HepG2 (cell line): ENCODE measurements around the gene KCNE4. TPM values are rescaled to one million over a fixed set of nuclear protein-coding genes. Genes with fewer than 3 reads are reported as not detected.

Experiments
- ATAC-seq: fragments of 200-7000 bp; cut with Tn5 transposase; 3 replicates; pipeline ENCODE4 v1.9.1; 2020; ENCODE audit warnings: mild to moderate bottlenecking, moderate library complexity
- BruUV-seq: library from RNA; stranded (reverse); fragments of 400-500 nt; replicated peaks from 2 replicates; lab custom pipeline; 2021; lab: Mats Ljungman, UMichigan
- CTCF ChIA-PET: fragments of 300-600 bp; formaldehyde crosslinking; extraction: SDS; loops from one replicate; lab custom pipeline; 2021; ENCODE audit warnings: low total read pairs, inconsistent platforms, low intra/inter-chr PET ratio; lab: Yijun Ruan, JAX
- POLR2A ChIA-PET: fragments of 350-600 bp; sonication (Branson Sonifier 250); formaldehyde crosslinking; loops from one replicate; lab custom pipeline; 2020; ENCODE audit warnings: antibody characterized with exemption, inconsistent platforms; lab: Yijun Ruan, JAX
- DNase-seq: peaks from one replicate; pipeline ENCODE4 v3.0.0-alpha.2; 2015; ENCODE audit warnings: low spot score
- FAIRE-seq: peaks from 3 replicates; lab custom pipeline; 2011; peaks lifted over from hg19 to GRCh38; lab: Jason Lieb, UNC
- H2AFZ ChIP-seq: one replicate; pipeline ENCODE4 v1.6.1; 2011; ENCODE audit warnings: low read length, inconsistent platforms
- H3K27ac ChIP-seq: fragments of 300-600 bp; 3 replicates; pipeline ENCODE4 v1.8.0; 2011; ENCODE audit warnings: mixed run types, mild to moderate bottlenecking, mixed read lengths, low read length, inconsistent platforms; ENCODE audit not compliant: insufficient read depth; ENCODE audit errors: extremely low read length
- H3K27me3 ChIP-seq, 2 experiments: fragments of 200-600 bp in 1 of 2; 2 replicates in 1 of 2; 3 replicates in 1 of 2; pipeline versions ENCODE4 v1.6.0 to v1.8.0; 2011; ENCODE audit warnings: low read length in 2 of 2, mild to moderate bottlenecking in 2 of 2, moderate library complexity in 2 of 2, inconsistent platforms in 1 of 2; ENCODE audit not compliant: insufficient read depth in 2 of 2, control insufficient read depth in 1 of 2
- H3K36me3 ChIP-seq, 2 experiments: fragments of 200-600 bp in 1 of 2; replicated peaks in 1 of 2; 2 replicates in 1 of 2; 3 replicates in 1 of 2; pipeline versions ENCODE4 v1.5.1 to v1.8.0; 2011; ENCODE audit warnings: low read length in 2 of 2, inconsistent platforms in 1 of 2; ENCODE audit not compliant: insufficient read depth in 2 of 2, control insufficient read depth in 1 of 2
- H3K4me1 ChIP-seq: 2 replicates; pipeline ENCODE4 v1.5.1; 2012; ENCODE audit warnings: low read length, inconsistent platforms; ENCODE audit not compliant: insufficient read depth
- H3K4me2 ChIP-seq: 2 replicates; pipeline ENCODE4 v1.6.0; 2011; ENCODE audit warnings: low read depth, low read length, inconsistent platforms
- H3K4me3 ChIP-seq, 3 experiments: fragments of 200-600 bp in 1 of 3; sonication (generic), shearing (Covaris generic) in 1 of 3; replicated peaks in 1 of 3; 2 replicates each; pipeline ENCODE4 v1.5.1; 2011 to 2016; ENCODE audit warnings: low read length in 3 of 3, inconsistent platforms in 2 of 3, low read depth in 2 of 3, mild to moderate bottlenecking in 2 of 3, control low read depth in 1 of 3, mixed read lengths in 1 of 3; ENCODE audit not compliant: insufficient read depth in 1 of 3
- H3K79me2 ChIP-seq: one replicate; pipeline ENCODE4 v1.6.1; 2011; ENCODE audit warnings: low read length, inconsistent platforms; ENCODE audit not compliant: insufficient read depth
- H3K9ac ChIP-seq: 2 replicates; pipeline ENCODE4 v1.6.0; 2011; ENCODE audit warnings: mild to moderate bottlenecking, low read depth, low read length, inconsistent platforms; ENCODE audit not compliant: insufficient read depth
- H3K9me3 ChIP-seq: 2 replicates; pipeline ENCODE4 v1.5.1; 2012; ENCODE audit warnings: mild to moderate bottlenecking, low read length
- H4K20me1 ChIP-seq: 2 replicates; pipeline ENCODE4 v1.6.0; 2011; ENCODE audit warnings: inconsistent platforms, mild to moderate bottlenecking, low read length, moderate library complexity; ENCODE audit not compliant: insufficient read depth
- BRD4 ChIP-seq: sonication (generic); formaldehyde crosslinking; IDR thresholded peaks from 2 replicates; pipeline ENCODE4 v1.4.0; 2020; ENCODE audit warnings: missing genetic modification reagents
- HOXA3 ChIP-seq: sonication (generic); formaldehyde crosslinking; IDR thresholded peaks from 2 replicates; pipeline ENCODE4 v1.5.0; 2020; ENCODE audit warnings: missing genetic modification reagents
- NFE2 ChIP-seq: sonication (generic); formaldehyde crosslinking; IDR thresholded peaks from 2 replicates; pipeline ENCODE4 v1.4.0; 2020; ENCODE audit warnings: missing genetic modification reagents
- NFIB ChIP-seq: sonication (generic); formaldehyde crosslinking; IDR thresholded peaks from 2 replicates; pipeline ENCODE4 v1.9.0; 2021; ENCODE audit warnings: missing genetic modification reagents, mild to moderate bottlenecking, borderline replicate concordance
- RFX1 ChIP-seq: fragments of 450-650 bp; IDR thresholded peaks from 2 replicates; pipeline ENCODE4 v1.6.1; 2017
- SAP130 ChIP-seq: IDR thresholded peaks from 2 replicates; pipeline ENCODE4 v1.6.1; 2016; ENCODE audit warnings: low read depth
- SMAD1 ChIP-seq: sonication (generic); formaldehyde crosslinking; IDR thresholded peaks from 2 replicates; pipeline ENCODE4 v1.4.0; 2020; ENCODE audit warnings: missing genetic modification reagents, low read depth, mild to moderate bottlenecking, borderline replicate concordance
- TEAD2 ChIP-seq: sonication (generic); formaldehyde crosslinking; IDR thresholded peaks from 2 replicates; pipeline ENCODE4 v1.9.0; 2021; ENCODE audit warnings: missing genetic modification reagents
- ZBTB49 ChIP-seq: sonication (generic); formaldehyde crosslinking; IDR thresholded peaks from 2 replicates; pipeline ENCODE4 v1.4.0; 2020; ENCODE audit warnings: missing genetic modification reagents, borderline replicate concordance
- ZKSCAN5 ChIP-seq: sonication (generic); formaldehyde crosslinking; IDR thresholded peaks from 2 replicates; pipeline ENCODE4 v1.5.1; 2020; ENCODE audit warnings: mild to moderate bottlenecking, missing genetic modification reagents
- ZNF142 ChIP-seq: sonication (generic); formaldehyde crosslinking; IDR thresholded peaks from 2 replicates; pipeline ENCODE4 v1.4.0; 2020; ENCODE audit warnings: missing genetic modification reagents
- ZNF503 ChIP-seq: sonication (generic); formaldehyde crosslinking; IDR thresholded peaks from 2 replicates; pipeline ENCODE4 v1.4.0; 2020; ENCODE audit warnings: missing genetic modification reagents
- WGBS: methylation state at CpG from one replicate; pipeline ENCODE4 v1.1.6; 2017; ENCODE audit warnings: low lambda C conversion rate; 5-methylcytosine and 5-hydroxymethylcytosine counted together
- in situ Hi-C: cut with HindIII; loops from 2 replicates; pipeline ENCODE4 v1.10.0; 2017; ENCODE audit warnings: low pct_unique_long_range_greater_than_20kb; ENCODE audit not compliant: extremely low pct_ligation_motif_present
- intact Hi-C: fragments of 100-400 bp; cut with micrococcal nuclease; formaldehyde crosslinking; loops from one replicate; pipeline ENCODE4 v1.10.0; 2022; ENCODE audit not compliant: unreplicated experiment
- polyA plus RNA-seq, 8 experiments: library from polyadenylated mRNA; depleted of rRNA in 3 of 8; stranded (reverse) in 7 of 8; unstranded in 1 of 8; fragments of >200 nt; fragmentation: Illumina TruSeq in 4 of 8; extraction: Trizol in 4 of 8; gene quantifications; 2 replicates each; pipeline versions ENCODE4 v1.2.1 to v1.2.3, GENCODE V29; 2011 to 2016; ENCODE audit warnings: low read depth in 4 of 8, missing spikeins in 1 of 8, mixed read lengths in 1 of 8; ENCODE audit not compliant: insufficient read depth in 1 of 8
- total RNA-seq, 5 experiments: library from RNA; depleted of rRNA; stranded (reverse); fragments of >200 nt; fragmentation: Illumina TruSeq; extraction: Trizol; gene quantifications; 2 replicates each; pipeline ENCODE4 v1.2.3, GENCODE V29; 2016; ENCODE audit warnings: low read depth in 1 of 5

KCNE4 gene
- total and polyA plus RNA-seq, 2 of the 13 experiments (the other 11 are each of a cell fraction or from before 2014, with no cell fraction given): not detected

GRCh38 chr2:223044092-223044836, 7.7 kb upstream of the KCNE4 start:
- no peak overlapping the region for H2AFZ ChIP-seq
- TF ChIP-seq NFE2 (CRISPR knock-in tag) (no peak), ZKSCAN5 (CRISPR knock-in tag) (no peak), BRD4 (CRISPR knock-in tag) (no peak), ZBTB49 (CRISPR knock-in tag) (no peak), SMAD1 (CRISPR knock-in tag) (no peak), NFIB (no peak), TEAD2 (CRISPR knock-in tag) (no peak), RFX1 (no peak), SAP130 (CRISPR knock-in tag) (no peak), ZNF142 (CRISPR knock-in tag) (no peak), HOXA3 (CRISPR knock-in tag) (no peak), ZNF503 (CRISPR knock-in tag) (no peak)
- TF ChIP-seq, all 625 proteins: peak for 0
- CTCF ChIA-PET: no interaction called here
- intact Hi-C loops (no loop called here), in situ Hi-C loops (no loop called here)
- no peaks in the 10 kb centered on the region for H4K20me1 ChIP-seq
- DNase-seq (no peak), ATAC-seq (no peak), FAIRE-seq (no peak)
- POLR2A ChIA-PET: no interaction called here
- no peak overlapping the region for H3K4me3 ChIP-seq
- no peak overlapping the region for H3K4me2 ChIP-seq
- H3K27ac ChIP-seq: no peak overlapping the region
- BruUV-seq: no TSS peak
- H3K79me2 ChIP-seq: no peaks in the 10 kb centered on the region
- no peaks in the 10 kb centered on the region for H3K9me3 ChIP-seq
- no peak overlapping the region for H3K9ac ChIP-seq
- 55% methylated on average over 12 of the region's 12 CpGs for WGBS
- H3K27me3 ChIP-seq: no peaks in the 10 kb centered on the region; a peak in 1 of 5 replicates
- H3K4me1 ChIP-seq: no peaks in the 10 kb centered on the region
- no peaks in the 10 kb centered on the region for H3K36me3 ChIP-seq
